Activated T-helper 1 cell treated with anti-CD3 and anti-CD28 coated beads, Interleukin-2, amount 50 U/mL, for 16 hours (primary cell): ENCODE measurements around the gene RNASEH1.
"Not testable (repeated sequence)": the region's sequence is repeated elsewhere in the genome, so short reads cannot be mapped to it uniquely, and the experiment has no call there.

ENCODE experiments used
- DNase-seq, 2 donors: peaks; one replicate each; pipeline ENCODE4 v3.0.0-alpha.2; 2020; ENCODE audit warnings: low read depth in 1 of 2, low spot score in 1 of 2

The RNASEH1 gene

DNA sequence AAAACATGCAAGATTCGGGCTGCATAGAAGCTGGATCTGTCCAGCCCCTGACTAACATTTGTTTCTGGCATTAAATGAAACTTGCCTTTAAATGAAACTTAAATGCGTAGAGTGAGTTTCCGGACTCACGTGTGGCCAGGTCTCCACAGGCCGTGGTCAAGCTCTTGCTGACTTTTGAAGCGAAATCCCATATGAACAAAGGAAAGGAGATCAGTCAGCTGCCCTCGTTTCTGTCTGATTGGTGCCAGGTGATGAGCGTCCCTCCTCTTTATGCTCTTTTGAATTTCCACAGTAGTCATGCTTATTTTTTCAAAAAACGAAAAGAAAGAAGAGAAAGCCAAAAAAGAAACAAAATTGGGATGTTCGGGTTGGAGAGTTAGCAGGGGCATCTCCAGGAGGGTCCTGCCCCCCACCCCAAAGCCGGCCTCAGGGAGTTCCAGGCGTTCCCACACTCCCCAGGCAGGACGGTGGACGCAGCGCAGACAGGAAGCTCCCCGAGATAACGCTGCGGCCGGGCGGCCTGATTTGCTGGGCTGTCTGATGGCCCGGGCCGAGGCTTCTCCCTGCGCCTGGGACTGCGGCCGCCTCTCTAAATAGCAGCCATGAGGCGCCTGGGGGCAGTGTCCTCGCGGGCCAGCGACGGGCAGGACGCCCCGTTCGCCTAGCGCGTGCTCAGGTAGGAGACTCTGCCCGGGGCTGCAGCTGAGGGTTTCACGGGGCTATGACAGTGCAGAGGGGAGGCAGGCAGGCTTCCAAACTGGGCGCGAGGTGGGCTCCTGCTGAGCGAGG is 36.6 kb upstream of the RNASEH1 start, which contains the start of gene COLEC11:
TSS of gene COLEC11 (plus strand) at position 620 of the 789 bp plus-strand sequence. CDS start 9,229 bp downstream, outside the sequence.
- DNase-seq: no peak

DNA sequence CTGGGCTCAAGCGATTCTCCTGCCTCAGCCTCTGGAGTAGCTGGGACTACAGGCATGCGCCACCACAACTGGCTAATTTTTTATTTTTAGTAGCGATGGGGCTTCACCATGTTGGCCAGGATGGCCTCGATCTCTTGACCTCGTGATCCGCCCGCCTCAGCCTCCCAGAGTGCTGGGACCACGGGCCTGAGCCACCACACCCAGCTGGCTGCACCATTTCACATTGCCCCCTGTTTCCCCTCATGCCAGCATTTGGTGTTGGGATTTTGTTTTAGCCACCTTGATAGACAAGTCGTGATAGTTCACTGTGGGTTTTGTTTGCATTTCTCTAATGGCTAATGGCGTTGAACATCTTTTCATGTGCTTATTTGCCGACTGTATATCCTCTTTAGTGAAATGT is 31.0 kb upstream of the RNASEH1 start:
- DNase-seq: no peak

DNA sequence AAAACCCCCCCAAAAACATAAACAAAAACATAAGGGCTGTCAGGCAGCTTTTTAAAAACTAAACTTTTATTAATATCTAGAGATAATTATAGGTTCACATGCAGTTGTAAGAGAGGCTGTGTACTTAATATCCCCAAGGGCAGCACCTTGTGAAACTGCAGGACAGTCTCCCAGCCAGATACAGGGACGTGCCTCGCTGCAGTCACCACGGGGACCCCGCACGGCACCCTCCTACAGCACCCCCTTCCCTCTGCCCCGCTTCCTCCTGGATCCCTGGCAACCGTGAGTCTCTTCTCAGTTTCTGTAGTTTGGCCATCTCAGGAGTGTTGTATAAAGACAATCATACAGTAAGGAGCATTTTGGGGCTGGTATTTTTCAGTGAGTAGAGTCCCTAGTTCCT is 30.0 kb upstream of the RNASEH1 start:
- DNase-seq: no peak

DNA sequence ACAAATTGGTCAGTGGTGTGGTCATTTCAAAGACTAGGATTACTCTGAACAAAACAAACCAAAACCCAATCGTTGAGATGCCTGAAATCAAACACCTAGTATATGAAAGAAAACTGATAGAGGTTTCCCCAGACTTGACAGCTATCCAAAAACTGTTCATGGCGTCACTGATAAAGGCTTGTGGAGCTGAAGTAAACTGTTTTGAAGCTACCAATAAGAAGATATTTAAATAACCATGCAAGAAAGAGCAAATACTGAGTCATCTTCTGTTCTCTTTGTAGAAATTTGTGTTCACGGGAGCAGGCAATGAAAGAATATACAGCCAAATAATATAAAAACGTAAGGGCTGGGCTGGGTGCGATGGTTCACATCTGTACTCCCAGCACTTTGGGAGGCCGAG is 29.3 kb upstream of the RNASEH1 start:
- no peak for DNase-seq

DNA sequence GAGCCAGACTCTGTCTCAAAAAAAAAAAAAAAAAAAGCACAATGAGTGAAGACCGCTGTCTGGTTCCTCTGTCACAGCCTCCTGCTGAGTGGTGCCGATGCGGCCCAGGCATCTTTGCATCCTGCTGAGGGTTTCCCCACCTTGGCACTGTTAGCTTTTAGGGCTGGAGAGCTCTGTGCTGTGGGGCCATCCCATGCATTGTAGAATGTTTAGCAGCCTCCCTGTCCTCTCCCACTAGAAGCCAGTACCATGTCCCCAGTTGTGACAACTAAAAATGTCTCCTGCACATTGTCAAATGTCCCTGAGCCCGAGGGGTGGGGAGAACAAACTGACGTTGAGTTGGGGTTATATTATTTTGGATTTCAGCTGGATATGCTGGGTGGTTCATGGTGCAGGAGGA is 28.9 kb upstream of the RNASEH1 start:
- DNase-seq: no peak

DNA sequence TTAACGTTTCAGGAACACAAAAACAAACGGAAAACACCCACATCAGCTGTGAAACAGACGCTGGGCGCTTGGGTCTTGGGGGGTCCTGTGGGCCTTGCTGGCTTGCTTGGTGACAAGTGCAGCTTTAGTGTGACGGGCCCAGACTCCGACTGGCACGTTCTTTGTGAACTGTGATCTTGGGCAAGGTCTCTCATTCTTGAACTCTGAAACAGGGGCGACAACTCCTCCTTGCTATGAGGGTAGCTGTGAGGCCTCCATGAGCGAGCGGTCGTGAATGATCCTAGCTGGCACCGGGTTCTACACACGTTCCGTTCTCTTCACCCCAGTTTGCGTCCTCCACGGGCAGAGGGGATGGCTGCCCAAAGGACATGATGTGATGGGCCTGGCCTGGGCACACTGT is 28.1 kb upstream of the RNASEH1 start:
- no peak for DNase-seq

DNA sequence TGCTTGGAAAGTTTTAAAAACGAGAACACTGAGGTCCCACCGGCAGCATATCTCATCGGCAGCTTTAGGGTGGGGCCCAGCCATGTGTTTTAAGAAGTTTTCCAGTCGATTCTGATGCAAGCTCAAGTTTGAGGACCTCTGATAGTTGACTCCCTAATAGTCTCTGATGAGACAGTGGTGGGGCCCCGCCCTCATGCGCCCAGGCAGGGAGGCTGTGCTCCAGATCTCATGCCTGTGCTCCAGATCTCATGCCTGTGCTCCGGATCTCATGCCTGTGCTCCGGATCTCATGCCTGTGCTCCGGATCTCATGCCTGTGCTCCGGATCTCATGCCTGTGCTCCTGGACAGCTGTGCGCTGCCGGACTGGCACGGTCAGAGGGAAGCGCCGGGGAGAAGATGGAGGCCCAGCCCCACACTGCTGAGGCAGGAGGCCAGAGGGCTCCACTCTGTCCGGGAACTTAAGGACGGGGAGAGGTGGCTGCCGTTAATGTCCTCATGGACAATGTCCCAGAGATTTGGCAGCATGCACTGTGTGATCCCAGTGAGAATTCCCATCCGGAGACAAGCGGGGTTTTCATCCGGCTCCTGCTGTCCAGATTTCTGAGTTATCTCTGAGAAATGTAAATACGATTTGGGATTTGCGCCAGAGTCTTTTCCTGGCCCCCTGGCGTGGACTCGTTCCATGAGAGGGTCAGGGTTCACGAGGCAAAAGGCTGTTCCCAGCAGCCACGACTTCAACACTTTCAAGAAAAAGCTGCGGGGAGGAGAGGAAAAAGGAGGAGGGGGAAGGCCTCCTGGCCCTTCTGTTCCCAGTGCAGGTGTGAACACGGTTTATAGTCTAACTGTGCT is 27.4 kb upstream of the RNASEH1 start:
- no peak for DNase-seq

DNA sequence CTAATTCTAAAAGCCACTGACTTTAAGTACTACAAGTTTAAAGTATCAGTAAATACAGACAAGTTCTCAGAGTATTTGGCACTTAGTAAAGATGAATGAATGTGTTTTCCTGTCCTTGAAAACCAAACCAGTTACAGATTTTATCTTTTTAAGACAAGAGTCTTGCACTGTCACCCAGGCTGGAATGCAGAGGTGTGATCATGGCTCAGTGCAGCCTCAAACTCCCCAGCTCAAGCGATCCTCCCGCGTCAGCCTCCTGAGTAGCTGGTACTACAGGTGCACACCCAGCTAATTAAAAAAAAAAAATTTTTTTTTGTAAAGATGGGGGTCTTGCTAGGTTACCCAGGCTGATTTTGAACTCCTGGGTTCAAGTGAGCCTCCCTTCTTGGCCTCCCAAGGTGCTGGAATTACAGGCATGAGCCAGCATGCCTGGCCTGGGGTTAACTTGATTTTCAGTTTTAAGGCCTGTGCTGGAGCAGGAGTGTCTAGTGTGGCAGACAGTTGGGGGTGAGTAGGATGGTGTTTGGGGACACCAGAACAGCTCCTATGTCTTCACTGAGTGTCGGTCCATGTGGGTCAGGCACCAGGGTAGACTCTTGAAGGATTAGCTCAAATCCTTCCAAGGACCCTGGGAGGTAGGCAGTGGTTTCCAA is 26.6 kb upstream of the RNASEH1 start:
- no peak for DNase-seq

DNA sequence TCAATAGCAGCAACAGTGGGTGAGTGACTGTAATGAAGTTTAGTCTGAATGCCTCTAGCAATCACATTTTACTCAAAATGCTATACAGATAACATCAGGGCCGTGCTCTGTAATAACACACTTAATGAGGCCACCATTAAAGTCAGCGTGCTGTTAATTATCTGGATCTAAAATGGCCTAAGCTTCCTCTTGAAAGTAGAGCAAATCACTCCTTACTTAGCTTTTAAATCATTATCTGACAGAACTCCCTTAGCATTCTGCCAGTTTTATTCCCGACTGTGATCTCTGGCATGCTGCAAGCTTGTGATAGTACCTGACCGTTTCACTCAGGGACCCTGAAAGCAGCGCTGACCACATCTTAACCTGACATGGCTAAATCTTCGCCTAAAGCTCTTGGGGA is 25.9 kb upstream of the RNASEH1 start:
- DNase-seq: no peak

DNA sequence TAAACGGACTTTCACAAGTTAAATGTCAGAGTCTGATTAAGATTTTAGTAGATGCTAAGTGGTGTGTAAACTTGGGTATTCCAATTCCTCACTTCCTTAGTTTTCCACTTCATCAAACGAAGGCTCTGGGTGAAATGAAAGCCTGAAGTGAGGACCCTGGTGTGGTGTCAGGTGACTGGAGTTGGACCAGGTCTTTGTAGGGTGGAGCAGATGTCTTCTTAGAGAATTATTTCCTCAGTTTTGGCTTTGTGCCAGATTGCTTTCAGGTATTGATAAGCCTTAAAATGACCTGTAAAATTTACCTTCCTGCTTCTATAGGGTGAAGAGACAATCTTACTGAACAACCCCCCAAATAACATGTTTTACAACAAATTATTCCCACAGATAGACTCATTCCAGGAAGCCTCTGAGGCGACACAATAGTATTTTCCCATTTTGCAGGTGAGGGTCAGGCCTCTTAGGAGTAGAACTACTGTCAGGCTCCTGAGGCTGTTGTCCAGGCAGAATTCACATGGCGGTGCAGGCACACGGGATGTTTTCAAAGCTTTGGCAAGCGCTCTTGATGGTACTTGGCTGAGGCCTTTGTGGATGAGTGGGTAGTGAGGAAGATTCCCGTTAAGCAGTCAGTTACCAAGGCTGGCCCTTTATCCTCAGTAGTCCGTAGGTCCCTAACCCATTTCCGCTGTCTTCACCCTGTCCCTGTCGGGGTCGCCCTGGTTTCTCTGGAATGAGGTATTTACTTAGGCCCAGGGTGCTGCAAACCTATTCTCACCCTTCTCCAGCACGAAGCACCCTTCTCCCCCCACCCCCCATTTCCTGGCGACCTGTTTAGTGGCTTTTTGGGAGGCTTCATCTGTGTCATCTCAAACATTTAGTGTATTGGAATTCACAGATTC is 23.5 kb upstream of the RNASEH1 start:
- DNase-seq: no peak

DNA sequence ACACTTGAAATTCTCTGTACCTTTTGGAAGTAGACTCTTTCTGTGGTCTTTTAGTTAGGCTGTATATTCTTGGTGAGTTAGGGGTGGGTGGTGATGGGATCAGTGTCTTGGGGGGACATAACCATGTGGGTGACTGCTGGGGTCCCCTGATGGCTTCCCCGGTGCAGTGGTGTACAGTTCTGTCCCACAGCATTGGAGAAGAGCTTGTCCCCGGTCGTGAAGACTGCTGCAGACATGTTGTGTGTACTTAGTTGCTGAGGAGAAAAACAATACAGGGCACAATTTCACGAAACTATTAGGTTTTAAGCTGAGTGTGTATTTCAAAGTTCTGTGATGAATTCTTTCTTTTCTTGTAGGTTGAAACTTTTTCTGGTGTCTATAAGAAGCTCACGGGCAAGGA is 22.3 kb upstream of the RNASEH1 start:
- no peak for DNase-seq

DNA sequence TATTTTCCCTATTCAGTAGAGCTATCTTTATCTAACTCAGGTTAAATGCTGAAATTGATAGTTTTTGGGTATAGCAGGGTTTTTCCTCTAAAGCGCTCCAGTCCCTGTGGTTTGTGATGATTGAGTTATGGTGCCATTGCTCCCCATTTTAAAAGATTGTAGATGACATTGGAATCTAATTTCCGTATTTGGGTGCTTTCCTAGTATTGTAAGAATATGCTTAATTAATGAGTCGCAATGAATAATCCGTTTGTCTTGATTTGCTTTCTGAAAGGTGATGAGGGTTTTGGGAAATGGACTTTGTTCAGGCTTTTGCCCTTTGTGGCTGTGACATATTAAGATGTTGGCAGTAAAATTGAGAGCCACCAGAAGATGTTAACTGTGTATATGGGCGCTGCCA is 20.9 kb upstream of the RNASEH1 start:
- DNase-seq: no peak

DNA sequence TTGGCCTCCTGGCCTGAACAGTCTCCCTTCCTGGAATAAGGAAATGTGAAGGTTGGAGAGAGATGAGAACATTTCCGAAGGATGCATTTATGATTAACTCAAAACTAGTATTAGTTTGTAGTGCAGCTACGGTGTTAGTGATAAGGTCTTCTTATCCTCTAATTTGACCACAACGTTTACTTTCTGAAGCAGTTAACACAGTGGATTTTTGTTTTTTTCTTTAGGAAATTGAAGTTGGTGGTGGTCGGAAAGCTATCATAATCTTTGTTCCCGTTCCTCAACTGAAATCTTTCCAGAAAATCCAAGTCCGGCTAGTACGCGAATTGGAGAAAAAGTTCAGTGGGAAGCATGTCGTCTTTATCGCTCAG is 18.1 kb upstream of the RNASEH1 start:
- DNase-seq: not testable (repeated sequence)

DNA sequence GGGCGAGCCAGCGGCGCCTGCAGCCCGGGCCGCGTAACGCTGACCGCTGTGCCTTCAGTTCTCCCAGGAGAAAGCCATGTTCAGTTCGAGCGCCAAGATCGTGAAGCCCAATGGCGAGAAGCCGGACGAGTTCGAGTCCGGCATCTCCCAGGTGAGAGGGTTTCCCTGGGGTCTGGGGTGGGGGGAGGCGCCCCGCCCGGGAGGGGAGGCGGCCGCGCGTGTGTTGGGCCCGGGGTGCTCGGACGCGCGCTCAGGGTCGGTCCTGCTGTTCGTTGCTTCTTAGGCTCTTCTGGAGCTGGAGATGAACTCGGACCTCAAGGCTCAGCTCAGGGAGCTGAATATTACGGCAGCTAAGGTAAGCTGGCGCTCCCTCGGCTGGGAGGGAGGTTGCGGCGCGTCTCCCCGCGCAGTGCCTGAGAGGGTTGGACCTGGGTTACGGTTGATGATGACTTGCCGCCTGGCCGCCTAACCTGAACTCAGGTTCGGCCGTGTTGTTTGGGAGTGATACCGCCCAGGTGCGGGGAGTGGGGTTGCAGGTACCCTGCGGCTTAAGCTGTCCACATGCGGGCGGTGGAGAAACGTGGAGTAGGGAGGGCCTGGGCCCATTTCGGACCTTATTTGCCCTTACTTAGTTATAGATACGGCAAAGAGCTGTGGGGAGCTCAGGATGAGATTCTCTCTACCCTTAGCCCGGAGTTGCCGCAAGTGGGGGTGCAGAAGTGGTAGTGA is 17.6 kb upstream of the RNASEH1 start:
- DNase-seq: no peak

DNA sequence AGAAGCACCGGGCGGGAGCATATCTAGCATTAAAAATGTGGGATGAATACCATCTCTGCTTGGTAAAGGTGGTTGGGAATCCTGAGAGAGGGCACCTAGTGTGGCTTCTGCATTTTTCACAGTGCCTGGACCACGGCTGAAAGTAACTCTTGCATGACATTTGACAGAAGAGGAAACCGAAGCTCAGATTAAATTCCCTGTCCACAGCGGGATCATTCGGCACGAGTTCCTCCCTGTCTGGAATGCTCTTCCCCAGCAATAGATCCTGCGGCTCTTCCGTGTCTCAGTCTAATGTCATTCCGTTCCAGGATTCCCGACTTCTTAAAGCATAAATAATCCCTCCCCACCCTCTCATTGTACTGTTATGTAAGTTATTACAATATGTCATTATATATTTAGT is 16.0 kb upstream of the RNASEH1 start:
- no peak for DNase-seq

DNA sequence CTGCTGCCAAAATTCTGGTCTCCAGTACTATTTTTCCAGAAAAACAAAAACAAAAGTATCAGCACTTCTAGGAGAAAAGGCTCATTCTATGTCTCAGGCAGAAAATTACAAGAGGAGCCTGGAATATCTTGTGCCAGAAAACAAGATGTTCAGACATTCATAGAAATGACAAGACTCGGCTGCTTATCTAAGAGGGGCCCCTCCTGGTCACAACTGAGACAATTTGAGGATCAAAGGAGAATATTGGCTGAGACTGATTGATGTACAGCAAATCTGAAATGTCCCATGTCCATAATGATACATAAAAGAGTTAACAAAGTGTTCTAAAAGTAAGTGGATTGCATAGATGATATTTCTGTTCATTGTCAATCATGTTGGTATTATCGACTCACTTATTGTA is 14.5 kb upstream of the RNASEH1 start:
- DNase-seq: no peak

DNA sequence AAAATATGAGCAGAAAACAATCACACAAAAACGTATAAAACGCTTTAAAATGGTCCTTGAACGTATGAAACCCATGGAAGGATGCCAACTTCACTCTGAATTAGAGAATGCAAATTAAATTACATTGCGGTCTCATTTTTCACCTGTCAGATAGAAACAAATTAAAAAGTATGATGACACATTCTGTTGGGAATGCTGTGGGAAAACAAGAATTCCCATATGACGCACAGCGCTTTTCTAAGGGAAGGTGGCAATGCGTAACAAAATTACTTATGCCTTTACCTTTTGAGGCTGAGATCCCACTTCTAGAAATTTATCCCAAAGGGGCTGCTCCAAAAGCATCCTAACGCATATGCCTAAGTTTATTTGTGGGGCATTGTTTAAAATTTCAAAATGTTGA is 13.2 kb upstream of the RNASEH1 start:
- DNase-seq: no peak

DNA sequence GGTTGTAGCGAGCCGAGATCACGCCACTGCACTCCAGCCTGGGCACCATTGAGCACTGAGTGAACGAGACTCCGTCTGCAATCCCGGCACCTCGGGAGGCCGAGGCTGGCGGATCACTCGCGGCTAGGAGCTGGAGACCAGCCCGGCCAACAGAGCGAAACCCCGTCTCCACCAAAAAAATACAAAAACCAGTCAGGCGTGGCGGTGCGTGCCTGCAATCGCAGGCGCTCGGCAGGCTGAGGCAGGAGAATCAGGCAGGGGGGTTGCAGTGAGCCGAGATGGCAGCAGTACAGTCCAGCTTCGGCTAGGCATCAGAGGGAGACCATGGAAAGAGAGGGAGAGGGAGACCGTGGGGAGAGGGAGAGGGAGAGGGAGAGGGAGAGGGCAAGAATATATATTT is 11.5 kb upstream of the RNASEH1 start:
- not testable (repeated sequence) for DNase-seq

DNA sequence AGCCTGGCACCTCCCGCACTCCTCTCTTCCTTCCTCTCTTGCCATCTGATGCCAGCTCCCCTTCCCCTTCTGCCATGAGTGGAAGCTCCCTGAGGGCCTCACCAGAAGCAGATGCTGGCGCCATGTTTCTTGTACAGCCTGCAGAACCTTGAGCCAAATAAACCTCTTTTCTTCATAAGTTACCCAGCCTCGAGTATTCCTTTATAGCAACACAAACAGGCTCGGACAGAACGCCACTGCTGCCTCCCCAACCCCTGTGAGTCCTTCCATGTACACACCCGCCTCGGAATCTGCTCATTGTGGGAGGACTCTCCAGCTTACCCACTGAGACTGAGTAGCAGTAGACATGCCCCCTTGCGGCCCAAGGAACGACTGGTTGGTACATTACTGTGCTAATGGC is 8.7 kb upstream of the RNASEH1 start:
- no peak for DNase-seq

DNA sequence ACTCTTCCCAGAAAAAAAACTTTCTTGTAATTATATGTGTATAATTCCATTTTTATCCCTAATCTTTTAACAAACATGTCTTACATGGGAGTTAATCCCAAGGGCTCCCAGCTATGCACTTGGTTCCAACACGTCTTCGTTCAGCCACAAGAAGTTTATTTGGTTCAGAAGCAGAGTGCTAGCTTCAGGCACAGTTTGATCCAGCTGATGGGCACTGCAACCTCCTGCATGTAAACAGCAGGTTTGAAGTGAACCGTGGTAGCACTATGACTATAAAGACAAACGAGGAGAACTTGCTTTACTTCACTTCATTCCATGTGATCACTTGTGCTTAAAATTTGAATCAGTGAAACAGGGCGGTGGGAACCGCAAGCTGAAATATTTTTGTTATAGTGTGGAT is 7.0 kb upstream of the RNASEH1 start:
- no peak for DNase-seq
